ENCODE measurements around the gene LTBP1. TPM values are rescaled to one million over a fixed set of nuclear protein-coding genes. Genes with fewer than 3 reads are reported as not detected.

LTBP1 gene
- total RNA-seq, 2 donors from 2014 or later, result 25.9 to 99.8 TPM

GRCh38 chr2:33375054-33375453 lies 428.3 kb downstream of the LTBP1 start:
- H3K36me3 ChIP-seq, result no peaks in the 10 kb centered on the region
- no peaks in the 10 kb centered on the region for H3K9me3 ChIP-seq
- 89% methylated on average over 7 of the region's 7 CpGs for WGBS
- intact Hi-C loops (cut with DNase I), result loop anchor here (10.0 kb wide), 1 partner anchor 600 kb away; no protein-coding TSS in a partner anchor
- no peaks in the 10 kb centered on the region for H3K27me3 ChIP-seq (replicated peaks; ENCODE audit: insufficient read depth)
- no peak for DNase-seq (ENCODE audit: low spot score)
- H3K4me1 ChIP-seq (replicated peaks), result no peaks in the 10 kb centered on the region
- TF ChIP-seq POLR2A (IDR thresholded peaks at IDR 0.05) (no peak), POLR2AphosphoS5 (IDR thresholded peaks at IDR 0.05) (no peak)
- TF ChIP-seq, protein P1, sequence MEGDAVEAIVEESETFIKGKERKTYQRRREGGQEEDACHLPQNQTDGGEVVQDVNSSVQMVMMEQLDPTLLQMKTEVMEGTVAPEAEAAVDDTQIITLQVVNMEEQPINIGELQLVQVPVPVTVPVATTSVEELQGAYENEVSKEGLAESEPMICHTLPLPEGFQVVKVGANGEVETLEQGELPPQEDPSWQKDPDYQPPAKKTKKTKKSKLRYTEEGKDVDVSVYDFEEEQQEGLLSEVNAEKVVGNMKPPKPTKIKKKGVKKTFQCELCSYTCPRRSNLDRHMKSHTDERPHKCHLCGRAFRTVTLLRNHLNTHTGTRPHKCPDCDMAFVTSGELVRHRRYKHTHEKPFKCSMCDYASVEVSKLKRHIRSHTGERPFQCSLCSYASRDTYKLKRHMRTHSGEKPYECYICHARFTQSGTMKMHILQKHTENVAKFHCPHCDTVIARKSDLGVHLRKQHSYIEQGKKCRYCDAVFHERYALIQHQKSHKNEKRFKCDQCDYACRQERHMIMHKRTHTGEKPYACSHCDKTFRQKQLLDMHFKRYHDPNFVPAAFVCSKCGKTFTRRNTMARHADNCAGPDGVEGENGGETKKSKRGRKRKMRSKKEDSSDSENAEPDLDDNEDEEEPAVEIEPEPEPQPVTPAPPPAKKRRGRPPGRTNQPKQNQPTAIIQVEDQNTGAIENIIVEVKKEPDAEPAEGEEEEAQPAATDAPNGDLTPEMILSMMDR (IDR thresholded peaks at IDR 0.05), result no peak
- H3K4me3 ChIP-seq, result no peak overlapping the region
- H3K27ac ChIP-seq, result no peak overlapping the region

GRCh38 chr2:33377048-33377447 lies 430.3 kb downstream of the LTBP1 start:
- 64% methylated on average over 6 of the region's 6 CpGs for WGBS
- H3K27ac ChIP-seq, result no peak overlapping the region
- DNase-seq (ENCODE audit: low spot score), result no peak

GRCh38 chr2:33378556-33379210 lies 431.9 kb downstream of the LTBP1 start:
- 68% methylated on average over 4 of the region's 4 CpGs for WGBS
- Histone ChIP-seq H3K27ac (no peak overlapping the region), H3K4me3 (no peak overlapping the region), H3K36me3 (no peaks in the 10 kb centered on the region), H3K27me3 (replicated peaks; ENCODE audit: insufficient read depth) (no peaks in the 10 kb centered on the region), H3K4me1 (replicated peaks) (no peaks in the 10 kb centered on the region), H3K9me3 (no peaks in the 10 kb centered on the region)
- TF ChIP-seq POLR2A (IDR thresholded peaks at IDR 0.05) (no peak), POLR2AphosphoS5 (IDR thresholded peaks at IDR 0.05) (no peak)
- TF ChIP-seq, protein P1 (IDR thresholded peaks at IDR 0.05), result no peak
- no peak for DNase-seq (ENCODE audit: low spot score)
- intact Hi-C loops (cut with DNase I), result loop anchor here (10.0 kb wide), 1 partner anchor 604 kb away; no protein-coding TSS in a partner anchor

More at GRCh38 chr2:33377048-33377447, 430.3 kb downstream of the LTBP1 start:
- TF ChIP-seq POLR2A (IDR thresholded peaks at IDR 0.05), result no peak
- no peak for TF ChIP-seq POLR2AphosphoS5 (IDR thresholded peaks at IDR 0.05)
- TF ChIP-seq, protein P1 (IDR thresholded peaks at IDR 0.05), result no peak
- no peaks in the 10 kb centered on the region for H3K27me3 ChIP-seq (replicated peaks; ENCODE audit: insufficient read depth)
- H3K4me1 ChIP-seq (replicated peaks), result no peaks in the 10 kb centered on the region
- H3K9me3 ChIP-seq, result no peaks in the 10 kb centered on the region
- intact Hi-C loops (cut with DNase I), result loop anchor here (10.0 kb wide), 1 partner anchor 602 kb away; no protein-coding TSS in a partner anchor
- no peak overlapping the region for H3K4me3 ChIP-seq
- H3K36me3 ChIP-seq, result no peaks in the 10 kb centered on the region

- DNase-seq (ENCODE audit: low spot score), result no peak
- H3K27ac ChIP-seq, result no peak overlapping the region
- H3K36me3 ChIP-seq, result no peaks in the 10 kb centered on the region
- H3K4me1 ChIP-seq (replicated peaks), result no peaks in the 10 kb centered on the region
- H3K4me3 ChIP-seq, result no peak overlapping the region
- WGBS, result 83% methylated on average over 8 of the region's 8 CpGs
- intact Hi-C loops (cut with DNase I), result no loop called here
- no peak for TF ChIP-seq POLR2A (IDR thresholded peaks at IDR 0.05)
- TF ChIP-seq, protein P1 (IDR thresholded peaks at IDR 0.05), result no peak
- TF ChIP-seq POLR2AphosphoS5 (IDR thresholded peaks at IDR 0.05), result no peak
- no peaks in the 10 kb centered on the region for H3K9me3 ChIP-seq
- no peaks in the 10 kb centered on the region for H3K27me3 ChIP-seq (replicated peaks; ENCODE audit: insufficient read depth)
Observed at GRCh38 chr2:33380001-33380609, 433.4 kb downstream of the LTBP1 start.
